ENCODE measurements around the gene IL1RL2.

The IL1RL2 gene

GRCh38 chr2:102256276-102256675, 69.5 kb downstream of the IL1RL2 start:
- no peak overlapping the region for H3K4me3 ChIP-seq (ENCODE audit: low read length)
- H3K9ac ChIP-seq (ENCODE audit: low read length) = no peak overlapping the region
- peaks cover 2% of the 10 kb centered on the region for H3K4me1 ChIP-seq (ENCODE audit: control insufficient read depth, insufficient read depth, low read length)
- H3K27me3 ChIP-seq (ENCODE audit: control insufficient read depth, insufficient read depth, low read length) = no peaks in the 10 kb centered on the region
- H3K27ac ChIP-seq (ENCODE audit: low read depth, low read length) = no peak overlapping the region
- no peaks in the 10 kb centered on the region for H3K36me3 ChIP-seq (ENCODE audit: control insufficient read depth, insufficient read depth, low read length)

- no peaks in the 10 kb centered on the region for H3K36me3 ChIP-seq (ENCODE audit: control insufficient read depth, insufficient read depth, low read length)
- no peak overlapping the region for H3K9ac ChIP-seq (ENCODE audit: low read length)
- no peak overlapping the region for H3K4me3 ChIP-seq (ENCODE audit: low read length)
Observed at GRCh38 chr2:102256874-102257462, 70.1 kb downstream of the IL1RL2 start.

GRCh38 chr2:102258025-102258385, 71.2 kb downstream of the IL1RL2 start:
- Histone ChIP-seq H3K4me3 (ENCODE audit: low read length) (no peak overlapping the region), H3K27me3 (ENCODE audit: control insufficient read depth, insufficient read depth, low read length) (no peaks in the 10 kb centered on the region), H3K36me3 (ENCODE audit: control insufficient read depth, insufficient read depth, low read length) (no peaks in the 10 kb centered on the region), H3K9ac (ENCODE audit: low read length) (no peak overlapping the region), H3K27ac (ENCODE audit: low read depth, low read length) (no peak overlapping the region), H3K4me1 (ENCODE audit: control insufficient read depth, insufficient read depth, low read length) (no peaks in the 10 kb centered on the region)

More at GRCh38 chr2:102256874-102257462, 70.1 kb downstream of the IL1RL2 start:
- H3K27ac ChIP-seq (ENCODE audit: low read depth, low read length) = no peak overlapping the region
- no peaks in the 10 kb centered on the region for H3K27me3 ChIP-seq (ENCODE audit: control insufficient read depth, insufficient read depth, low read length)
- no peaks in the 10 kb centered on the region for H3K4me1 ChIP-seq (ENCODE audit: control insufficient read depth, insufficient read depth, low read length)

DNA sequence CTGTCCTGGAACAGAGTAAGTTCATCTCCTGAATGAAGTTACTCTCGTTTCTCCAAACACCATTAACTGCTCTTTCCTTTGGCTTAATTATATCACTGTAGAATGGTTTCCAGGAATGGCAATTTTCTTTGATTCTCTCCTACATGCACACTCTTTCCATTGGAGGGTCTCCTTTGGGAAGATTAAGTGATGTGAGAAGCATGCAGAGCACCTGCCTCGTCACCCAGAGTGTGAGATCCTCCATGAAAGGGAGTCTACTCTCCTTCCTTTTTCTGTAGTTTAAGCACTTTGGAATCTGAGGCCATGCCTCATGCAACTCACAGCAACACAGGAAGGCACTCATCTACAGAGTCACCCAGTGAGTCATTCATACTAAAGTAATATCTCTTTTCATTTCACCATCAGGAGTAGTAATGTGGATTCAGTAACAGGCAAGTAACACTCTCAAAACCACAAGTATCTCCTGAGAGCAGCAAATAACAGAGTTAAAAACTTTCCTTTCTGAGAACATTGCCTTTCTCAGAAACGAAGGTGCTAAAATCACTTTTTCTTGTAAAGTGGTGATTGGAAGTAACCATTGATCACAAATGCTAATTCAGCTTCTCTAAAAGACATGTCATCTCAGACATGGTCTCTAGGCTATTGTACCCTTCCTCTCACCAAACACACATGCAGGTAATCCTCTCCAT, 71.7 kb downstream of the IL1RL2 start:
- no peak overlapping the region for H3K4me3 ChIP-seq (ENCODE audit: low read length)
- H3K36me3 ChIP-seq (ENCODE audit: control insufficient read depth, insufficient read depth, low read length) = no peaks in the 10 kb centered on the region
- no peaks in the 10 kb centered on the region for H3K27me3 ChIP-seq (ENCODE audit: control insufficient read depth, insufficient read depth, low read length)
- no peaks in the 10 kb centered on the region for H3K4me1 ChIP-seq (ENCODE audit: control insufficient read depth, insufficient read depth, low read length)
- H3K9ac ChIP-seq (ENCODE audit: low read length) = no peak overlapping the region
- H3K27ac ChIP-seq (ENCODE audit: low read depth, low read length) = no peak overlapping the region

DNA sequence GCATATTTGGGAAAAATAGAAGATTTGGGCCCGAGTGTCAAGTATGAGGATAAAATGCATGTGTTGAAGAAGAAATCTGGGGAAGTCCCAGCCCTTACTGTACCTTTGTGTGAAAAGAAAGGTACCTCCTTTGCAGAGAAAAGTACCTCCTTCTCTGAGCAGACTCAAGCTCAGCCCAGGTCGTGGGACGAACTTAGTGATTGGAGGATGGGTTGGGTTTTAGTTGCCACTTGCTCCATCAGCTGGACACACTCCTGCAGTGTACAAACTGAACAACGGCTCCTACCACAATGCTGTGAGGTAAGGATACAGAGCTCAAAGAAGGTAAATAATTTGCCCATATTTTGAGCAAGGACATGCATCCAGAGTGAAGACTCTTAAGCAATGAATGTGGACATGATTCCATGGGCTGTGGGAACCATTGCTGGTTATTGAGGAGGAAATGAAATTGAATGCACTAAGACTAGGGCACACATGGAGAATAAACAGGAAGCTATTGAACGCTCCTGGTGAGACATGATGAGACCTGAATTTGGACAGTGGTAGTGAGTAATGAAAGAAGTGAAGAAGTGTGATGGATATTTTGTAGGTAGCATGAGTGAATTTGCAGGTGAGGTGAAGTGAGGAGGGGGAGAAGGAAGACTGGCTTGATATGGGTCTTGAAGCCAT, 74.8 kb downstream of the IL1RL2 start:
- Histone ChIP-seq H3K36me3 (ENCODE audit: control insufficient read depth, insufficient read depth, low read length) (no peaks in the 10 kb centered on the region), H3K4me3 (ENCODE audit: low read length) (no peak overlapping the region), H3K27ac (ENCODE audit: low read depth, low read length) (no peak overlapping the region)

DNA sequence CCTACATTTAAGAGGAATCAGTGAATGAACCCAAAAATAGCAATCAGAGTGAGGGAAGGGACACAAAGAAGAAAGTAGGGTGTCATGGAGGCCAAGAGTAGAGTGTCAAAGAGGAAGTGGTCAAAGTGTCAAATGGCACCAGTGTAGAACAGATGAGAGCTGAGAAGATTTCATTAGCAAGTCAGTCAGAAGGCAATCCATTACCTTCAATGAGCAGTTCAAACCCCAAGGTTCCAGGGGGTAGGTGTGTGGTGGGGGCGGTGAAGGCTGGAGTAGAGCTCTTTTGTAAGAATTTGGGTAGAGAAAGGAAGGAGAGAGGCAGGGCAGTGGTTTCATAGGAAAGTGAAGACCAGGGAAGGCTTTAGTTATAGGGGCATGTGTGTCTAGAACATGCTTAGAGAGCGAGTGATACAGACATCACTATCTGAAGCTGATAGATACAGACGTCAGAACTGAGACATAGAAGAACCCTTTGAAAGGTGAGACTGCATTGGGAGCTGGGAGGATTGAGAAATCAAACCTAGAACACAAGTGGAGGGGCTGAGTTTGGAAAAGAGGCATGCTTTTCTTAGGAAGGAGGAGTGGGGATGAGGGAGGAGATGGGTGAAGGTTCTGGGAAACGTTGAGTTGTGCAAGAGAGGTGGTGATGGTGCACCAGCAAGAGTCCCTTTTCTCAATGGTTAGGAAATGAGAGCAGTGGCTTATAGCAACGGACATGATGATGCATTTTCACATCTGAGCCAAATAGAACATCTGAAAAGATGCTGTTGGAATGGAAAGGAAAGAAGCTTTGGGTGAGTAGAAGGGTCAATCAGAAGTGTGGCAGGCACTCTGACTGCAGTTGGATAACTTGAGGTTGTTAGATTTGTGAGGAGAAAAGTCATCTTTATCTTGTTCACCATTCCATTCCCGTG, 75.7 kb downstream of the IL1RL2 start:
- no peak overlapping the region for H3K27ac ChIP-seq (ENCODE audit: low read depth, low read length)
- no peaks in the 10 kb centered on the region for H3K36me3 ChIP-seq (ENCODE audit: control insufficient read depth, insufficient read depth, low read length)
- no peak overlapping the region for H3K9ac ChIP-seq (ENCODE audit: low read length)
- no peaks in the 10 kb centered on the region for H3K4me1 ChIP-seq (ENCODE audit: control insufficient read depth, insufficient read depth, low read length)
- no peak overlapping the region for H3K4me3 ChIP-seq (ENCODE audit: low read length)
- no peaks in the 10 kb centered on the region for H3K27me3 ChIP-seq (ENCODE audit: control insufficient read depth, insufficient read depth, low read length)

More for the DNA sequence above, 74.8 kb downstream of the IL1RL2 start:
- Histone ChIP-seq H3K9ac (ENCODE audit: low read length) (no peak overlapping the region), H3K4me1 (ENCODE audit: control insufficient read depth, insufficient read depth, low read length) (no peaks in the 10 kb centered on the region), H3K27me3 (ENCODE audit: control insufficient read depth, insufficient read depth, low read length) (no peaks in the 10 kb centered on the region)

GRCh38 chr2:102264952-102265351, 78.1 kb downstream of the IL1RL2 start:
- H3K27me3 ChIP-seq (ENCODE audit: control insufficient read depth, insufficient read depth, low read length) = no peaks in the 10 kb centered on the region
- no peaks in the 10 kb centered on the region for H3K36me3 ChIP-seq (ENCODE audit: control insufficient read depth, insufficient read depth, low read length)
- H3K4me1 ChIP-seq (ENCODE audit: control insufficient read depth, insufficient read depth, low read length) = no peaks in the 10 kb centered on the region
- no peak overlapping the region for H3K27ac ChIP-seq (ENCODE audit: low read depth, low read length)
- H3K4me3 ChIP-seq (ENCODE audit: low read length) = no peak overlapping the region
- H3K9ac ChIP-seq (ENCODE audit: low read length) = no peak overlapping the region

- H3K27ac ChIP-seq (ENCODE audit: low read depth, low read length) = no peak overlapping the region
- H3K36me3 ChIP-seq (ENCODE audit: control insufficient read depth, insufficient read depth, low read length) = no peaks in the 10 kb centered on the region
- no peaks in the 10 kb centered on the region for H3K27me3 ChIP-seq (ENCODE audit: control insufficient read depth, insufficient read depth, low read length)
- no peaks in the 10 kb centered on the region for H3K4me1 ChIP-seq (ENCODE audit: control insufficient read depth, insufficient read depth, low read length)
- no peak overlapping the region for H3K9ac ChIP-seq (ENCODE audit: low read length)
- no peak overlapping the region for H3K4me3 ChIP-seq (ENCODE audit: low read length)
Observed at GRCh38 chr2:102266204-102266603, 79.4 kb downstream of the IL1RL2 start.

- no peaks in the 10 kb centered on the region for H3K27me3 ChIP-seq (ENCODE audit: control insufficient read depth, insufficient read depth, low read length)
- H3K4me1 ChIP-seq (ENCODE audit: control insufficient read depth, insufficient read depth, low read length) = no peaks in the 10 kb centered on the region
- H3K27ac ChIP-seq (ENCODE audit: low read depth, low read length) = no peak overlapping the region
- H3K9ac ChIP-seq (ENCODE audit: low read length) = no peak overlapping the region
- no peaks in the 10 kb centered on the region for H3K36me3 ChIP-seq (ENCODE audit: control insufficient read depth, insufficient read depth, low read length)
- no peak overlapping the region for H3K4me3 ChIP-seq (ENCODE audit: low read length)
Observed at GRCh38 chr2:102267774-102268173, 81.0 kb downstream of the IL1RL2 start.

DNA sequence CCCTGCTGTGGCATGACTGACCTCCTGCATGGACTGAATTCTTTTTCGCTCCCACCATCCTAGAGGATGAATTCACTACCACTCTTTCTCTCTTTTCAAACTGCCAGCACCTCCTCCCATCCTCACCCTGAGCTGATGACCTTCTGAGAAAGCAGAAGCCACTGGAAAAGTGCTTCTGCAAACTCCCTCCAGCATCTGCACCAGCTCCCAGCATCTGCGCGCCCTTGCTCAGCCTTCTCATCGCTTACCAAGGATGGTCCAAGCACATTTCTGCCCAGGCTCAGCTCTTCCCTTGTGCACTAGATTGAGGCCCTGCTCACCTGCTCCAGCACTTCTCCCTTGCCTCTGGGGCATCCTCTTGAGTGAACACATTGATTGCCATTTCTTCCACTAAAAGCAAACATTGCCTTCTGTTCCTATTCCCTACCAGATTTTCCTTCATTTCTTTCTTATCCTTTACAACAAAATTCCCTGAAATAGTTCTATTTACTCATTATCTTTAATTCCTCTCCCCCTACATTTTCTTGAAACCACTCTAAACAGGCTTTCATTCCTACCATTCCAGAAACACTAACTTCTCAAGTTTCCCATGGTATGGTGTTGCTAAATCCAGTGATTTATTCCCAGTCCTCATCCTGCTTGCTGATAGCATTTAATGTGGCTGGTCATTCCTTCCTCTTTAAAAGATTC, 81.8 kb downstream of the IL1RL2 start:
- H3K9ac ChIP-seq (ENCODE audit: low read length) = no peak overlapping the region
- H3K4me3 ChIP-seq (ENCODE audit: low read length) = no peak overlapping the region
- no peaks in the 10 kb centered on the region for H3K36me3 ChIP-seq (ENCODE audit: control insufficient read depth, insufficient read depth, low read length)
- no peaks in the 10 kb centered on the region for H3K27me3 ChIP-seq (ENCODE audit: control insufficient read depth, insufficient read depth, low read length)
- H3K27ac ChIP-seq (ENCODE audit: low read depth, low read length) = no peak overlapping the region
- no peaks in the 10 kb centered on the region for H3K4me1 ChIP-seq (ENCODE audit: control insufficient read depth, insufficient read depth, low read length)

DNA sequence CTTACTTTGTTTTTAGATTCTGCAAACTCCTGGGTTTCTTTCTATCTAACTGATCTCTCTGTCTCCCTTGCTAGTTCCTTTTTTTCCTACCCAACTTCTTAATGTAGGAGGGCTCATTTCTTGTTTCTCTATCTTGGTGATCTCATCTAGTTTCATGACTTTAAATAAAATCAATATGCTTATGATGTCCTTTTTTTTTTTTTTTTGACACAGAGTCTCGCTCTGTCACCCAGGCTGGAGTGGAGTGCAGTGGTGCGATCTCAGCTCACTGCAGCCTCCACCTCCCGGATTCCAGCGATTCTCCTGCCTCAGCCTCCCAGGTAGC, 82.3 kb downstream of the IL1RL2 start:
- Histone ChIP-seq H3K27ac (ENCODE audit: low read depth, low read length) (no peak overlapping the region), H3K27me3 (ENCODE audit: control insufficient read depth, insufficient read depth, low read length) (no peaks in the 10 kb centered on the region), H3K36me3 (ENCODE audit: control insufficient read depth, insufficient read depth, low read length) (no peaks in the 10 kb centered on the region), H3K9ac (ENCODE audit: low read length) (no peak overlapping the region), H3K4me1 (ENCODE audit: control insufficient read depth, insufficient read depth, low read length) (no peaks in the 10 kb centered on the region), H3K4me3 (ENCODE audit: low read length) (no peak overlapping the region)

- no peaks in the 10 kb centered on the region for H3K27me3 ChIP-seq (ENCODE audit: control insufficient read depth, insufficient read depth, low read length)
- no peak overlapping the region for H3K9ac ChIP-seq (ENCODE audit: low read length)
- no peak overlapping the region for H3K27ac ChIP-seq (ENCODE audit: low read depth, low read length)
Observed at GRCh38 chr2:102271844-102272243, 85.0 kb downstream of the IL1RL2 start.

More at GRCh38 chr2:102271844-102272243, 85.0 kb downstream of the IL1RL2 start:
- Histone ChIP-seq H3K4me3 (ENCODE audit: low read length) (no peak overlapping the region), H3K36me3 (ENCODE audit: control insufficient read depth, insufficient read depth, low read length) (no peaks in the 10 kb centered on the region), H3K4me1 (ENCODE audit: control insufficient read depth, insufficient read depth, low read length) (no peaks in the 10 kb centered on the region)

Data from rectal smooth muscle tissue (tissue), 1 donor.